Right atrium auricular region (tissue), 2 donors: ENCODE results near the gene ADAMTS17. TPM values are rescaled to one million over a fixed set of nuclear protein-coding genes. Genes with fewer than 3 reads are reported as not detected.

Source experiments
- DNase-seq: peaks from one replicate; pipeline ENCODE4 v3.0.0-alpha.2; 2019; ENCODE audit warnings: low spot score
- H3K27ac ChIP-seq, 2 donors: fragments of 200-600 bp; sonication (generic); 1 replicate in 1 of 2; 2 replicates in 1 of 2; pipeline ENCODE4 v1.5.1; 2016 to 2019
- H3K27me3 ChIP-seq, 2 donors: fragments of 200-600 bp; sonication (generic); one replicate each; pipeline versions ENCODE4 v1.5.1 to v1.6.0; 2017 to 2019
- H3K36me3 ChIP-seq: fragments of 200-600 bp; sonication (generic); one replicate; pipeline ENCODE4 v1.5.1; 2016
- H3K4me1 ChIP-seq, 2 donors: fragments of 200-600 bp; sonication (generic); one replicate each; pipeline versions ENCODE4 v1.5.1 to v1.6.0; 2017 to 2019
- H3K4me3 ChIP-seq, 2 donors: fragments of 200-600 bp; sonication (generic); 1 replicate in 1 of 2; 2 replicates in 1 of 2; pipeline ENCODE4 v1.5.1; 2017 to 2019; ENCODE audit warnings: mild to moderate bottlenecking in 1 of 2, moderate library complexity in 1 of 2
- H3K9me3 ChIP-seq, 2 donors: fragments of 200-600 bp; sonication (generic); one replicate each; pipeline ENCODE4 v1.5.1; 2019
- total RNA-seq, 2 donors: library from RNA; depleted of rRNA; stranded (reverse); fragments of >200 nt; gene quantifications; one replicate each; pipeline ENCODE4 v1.1.0, GENCODE V29; 2016
- TF ChIP-seq, protein P1 (sequence below), 2 donors: fragments of 200-600 bp; sonication (generic); IDR thresholded peaks; one replicate each; pipeline ENCODE4 v1.5.1; 2019; ENCODE audit warnings: antibody characterized with exemption in 2 of 2

Gene ADAMTS17
- total RNA-seq, 2 donors from 2014 or later: 3.6 to 4.4 TPM

DNA sequence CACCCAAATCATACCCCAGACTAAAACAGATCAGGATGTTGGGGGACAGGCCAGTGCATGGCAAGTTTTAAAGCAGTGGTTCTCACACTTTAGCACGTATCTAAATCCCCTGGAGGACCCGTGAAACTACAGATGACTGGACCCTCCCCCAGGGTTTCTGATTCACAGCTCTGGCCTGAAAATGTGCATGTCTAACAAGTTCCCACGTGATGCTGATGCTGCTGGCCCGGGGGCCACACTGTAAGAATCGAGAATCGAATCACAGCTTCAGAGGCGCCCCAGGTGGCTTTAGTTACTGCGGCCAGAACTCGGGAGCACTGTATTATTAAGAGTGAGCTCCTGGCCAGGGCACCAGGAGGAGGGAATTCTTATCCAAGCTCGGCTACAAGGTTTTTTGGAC is 11.6 kb downstream of the ADAMTS17 start:
- DNase-seq: peak; percentile 50
- no peak overlapping the region for H3K4me3 ChIP-seq
- H3K4me1 ChIP-seq: peaks cover 0 to 7% of the 10 kb centered on the region in 2 donors
- TF ChIP-seq, protein P1, sequence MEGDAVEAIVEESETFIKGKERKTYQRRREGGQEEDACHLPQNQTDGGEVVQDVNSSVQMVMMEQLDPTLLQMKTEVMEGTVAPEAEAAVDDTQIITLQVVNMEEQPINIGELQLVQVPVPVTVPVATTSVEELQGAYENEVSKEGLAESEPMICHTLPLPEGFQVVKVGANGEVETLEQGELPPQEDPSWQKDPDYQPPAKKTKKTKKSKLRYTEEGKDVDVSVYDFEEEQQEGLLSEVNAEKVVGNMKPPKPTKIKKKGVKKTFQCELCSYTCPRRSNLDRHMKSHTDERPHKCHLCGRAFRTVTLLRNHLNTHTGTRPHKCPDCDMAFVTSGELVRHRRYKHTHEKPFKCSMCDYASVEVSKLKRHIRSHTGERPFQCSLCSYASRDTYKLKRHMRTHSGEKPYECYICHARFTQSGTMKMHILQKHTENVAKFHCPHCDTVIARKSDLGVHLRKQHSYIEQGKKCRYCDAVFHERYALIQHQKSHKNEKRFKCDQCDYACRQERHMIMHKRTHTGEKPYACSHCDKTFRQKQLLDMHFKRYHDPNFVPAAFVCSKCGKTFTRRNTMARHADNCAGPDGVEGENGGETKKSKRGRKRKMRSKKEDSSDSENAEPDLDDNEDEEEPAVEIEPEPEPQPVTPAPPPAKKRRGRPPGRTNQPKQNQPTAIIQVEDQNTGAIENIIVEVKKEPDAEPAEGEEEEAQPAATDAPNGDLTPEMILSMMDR (IDR thresholded peaks at IDR 0.05): no peak
- no peaks in the 10 kb centered on the region for H3K9me3 ChIP-seq
- no peaks in the 10 kb centered on the region for H3K36me3 ChIP-seq
- no peaks in the 10 kb centered on the region for H3K27me3 ChIP-seq
- H3K27ac ChIP-seq: no peak overlapping the region

DNA sequence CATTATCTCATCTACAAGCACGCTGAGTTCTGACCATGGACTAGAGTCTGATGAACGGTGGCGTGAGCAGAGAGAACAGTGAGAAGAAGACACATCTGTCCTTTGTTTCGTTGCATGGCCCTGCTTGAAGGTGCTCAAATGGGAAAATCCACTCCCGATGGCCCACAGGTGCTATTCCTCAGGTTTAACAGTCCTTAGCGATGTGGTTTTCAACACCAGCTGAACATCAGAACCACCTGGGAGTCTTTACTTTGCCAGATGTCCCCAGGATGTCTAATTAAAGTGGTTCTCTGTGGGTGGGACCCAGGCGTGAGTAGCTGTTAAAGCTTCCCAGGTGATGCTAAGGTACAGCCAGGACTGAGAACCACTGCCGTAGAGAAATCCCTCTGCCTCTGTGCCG is 13.0 kb downstream of the ADAMTS17 start:
- TF ChIP-seq, protein P1 (IDR thresholded peaks at IDR 0.05): no peak
- H3K9me3 ChIP-seq: no peaks in the 10 kb centered on the region
- H3K36me3 ChIP-seq: no peaks in the 10 kb centered on the region
- H3K27me3 ChIP-seq: no peaks in the 10 kb centered on the region
- H3K4me3 ChIP-seq: no peak overlapping the region
- DNase-seq: no peak
- H3K27ac ChIP-seq: no peak overlapping the region
- peaks cover 0 to 7% of the 10 kb centered on the region in 2 donors for H3K4me1 ChIP-seq

DNA sequence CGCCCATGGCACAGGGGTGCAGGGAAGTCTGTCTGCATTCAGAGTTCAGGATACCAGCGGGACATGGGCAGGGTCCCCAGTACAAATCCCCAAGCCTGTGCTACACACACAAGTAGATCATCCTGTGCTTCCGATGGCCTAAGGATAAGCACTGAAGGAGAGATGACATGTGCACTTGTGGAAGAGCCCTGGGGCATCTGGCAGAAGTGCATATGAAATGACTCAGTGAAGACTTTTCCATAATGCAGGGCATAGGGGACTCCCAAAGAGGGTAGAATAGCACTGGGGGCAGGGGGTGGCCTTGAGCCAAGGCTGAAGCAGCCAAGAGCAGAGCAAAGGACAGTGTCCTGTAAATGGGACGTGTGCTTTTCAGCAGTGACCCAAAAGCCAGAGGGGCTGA is 22.9 kb downstream of the ADAMTS17 start:
- TF ChIP-seq, protein P1 (IDR thresholded peaks at IDR 0.05): no peak
- H3K27ac ChIP-seq: no peak overlapping the region
- H3K36me3 ChIP-seq: no peaks in the 10 kb centered on the region
- no peak overlapping the region for H3K4me3 ChIP-seq
- H3K27me3 ChIP-seq: no peaks in the 10 kb centered on the region
- no peaks in the 10 kb centered on the region for H3K4me1 ChIP-seq
- DNase-seq: no peak
- no peaks in the 10 kb centered on the region for H3K9me3 ChIP-seq

DNA sequence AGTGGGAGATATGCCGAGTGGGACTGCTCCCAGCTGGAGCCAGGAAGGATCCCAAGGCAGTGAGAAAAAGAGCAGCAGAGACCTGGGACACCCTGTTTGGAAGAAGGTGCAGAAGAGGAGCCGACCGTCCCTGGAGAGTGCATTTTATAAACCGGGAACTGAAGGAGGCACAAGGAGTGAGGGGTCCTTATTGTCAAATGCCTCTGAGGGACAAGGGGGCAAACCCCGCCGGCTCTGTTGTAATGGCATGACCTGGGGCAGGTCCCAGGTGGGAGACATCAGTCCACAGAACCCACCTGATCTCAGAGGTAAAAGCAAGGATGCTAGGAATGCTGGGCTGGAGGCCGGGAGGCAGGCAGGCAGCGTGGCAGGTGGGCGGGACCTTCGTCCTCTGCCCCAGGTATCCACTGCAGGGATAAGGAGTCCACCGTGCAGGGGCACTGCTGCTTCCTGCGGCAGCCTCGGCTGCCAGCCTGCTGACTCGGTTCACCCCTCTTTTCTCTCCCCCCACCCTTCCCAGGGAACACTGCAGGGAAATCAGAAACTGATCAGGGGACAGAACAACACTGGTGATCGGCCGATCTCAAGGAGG is 26.9 kb downstream of the ADAMTS17 start:
- Histone ChIP-seq H3K27ac (no peak overlapping the region), H3K4me1 (no peaks in the 10 kb centered on the region), H3K9me3 (peaks cover 0 to 8% of the 10 kb centered on the region in 2 donors), H3K36me3 (no peaks in the 10 kb centered on the region), H3K4me3 (no peak overlapping the region), H3K27me3 (no peaks in the 10 kb centered on the region)
- no peak for DNase-seq
- TF ChIP-seq, protein P1 (IDR thresholded peaks at IDR 0.05): no peak

DNA sequence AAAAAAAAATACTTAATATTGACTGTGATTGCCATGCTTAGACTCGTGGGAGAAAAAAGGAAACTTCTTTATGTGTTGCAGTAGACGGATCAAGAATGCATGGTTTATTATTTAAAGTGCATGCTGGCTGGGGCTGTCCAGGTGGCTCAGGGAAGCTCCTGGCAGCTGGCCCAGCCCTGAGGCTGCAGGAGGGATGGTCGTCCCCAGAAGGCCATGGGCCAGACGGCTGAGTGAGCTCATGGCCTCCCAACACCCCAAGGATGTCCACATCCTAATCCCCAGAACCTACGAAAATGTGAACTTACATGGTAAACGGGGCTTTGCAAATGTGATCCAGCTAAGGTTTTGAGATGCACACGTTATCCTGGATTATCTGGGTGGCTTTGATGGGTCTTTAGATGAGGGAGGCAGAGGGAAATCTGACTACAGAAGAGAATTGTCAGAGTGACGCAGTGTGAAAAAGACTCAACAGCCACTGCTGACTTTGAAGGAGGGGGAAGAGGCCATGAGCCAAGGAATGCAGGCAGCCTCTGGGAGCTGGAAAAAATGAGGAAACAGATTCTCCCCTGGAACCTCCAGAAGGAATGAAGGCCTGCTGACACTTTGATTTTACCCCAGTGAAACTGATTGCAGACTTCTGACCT is 29.8 kb downstream of the ADAMTS17 start:
- peaks cover 0 to 8% of the 10 kb centered on the region in 2 donors for H3K9me3 ChIP-seq
- H3K36me3 ChIP-seq: no peaks in the 10 kb centered on the region
- no peaks in the 10 kb centered on the region for H3K27me3 ChIP-seq
- no peak for DNase-seq
- TF ChIP-seq, protein P1 (IDR thresholded peaks at IDR 0.05): no peak
- H3K4me1 ChIP-seq: no peaks in the 10 kb centered on the region
- H3K4me3 ChIP-seq: no peak overlapping the region
- peak overlapping the region in 1 of 2 donors; percentile 70 for H3K27ac ChIP-seq
